ENCODE measurements around the gene COL5A1.

COL5A1 gene

GRCh38 chr9:134812343-134812673 is 170.7 kb downstream of the COL5A1 start:
- no peak overlapping the region for H2AFZ ChIP-seq (ENCODE audit: low read length)
- no peak overlapping the region for H3K27ac ChIP-seq (ENCODE audit: low read depth, low read length, poor library complexity, severe bottlenecking)
- H3K9me2 ChIP-seq (ENCODE audit: low read depth, low read length): no peaks in the 10 kb centered on the region
- no peaks in the 10 kb centered on the region for H3K79me2 ChIP-seq (ENCODE audit: insufficient read depth, low read length)
- no peaks in the 10 kb centered on the region for H3F3A ChIP-seq (ENCODE audit: insufficient read depth, low read length)
- no peaks in the 10 kb centered on the region for H4K20me1 ChIP-seq (ENCODE audit: insufficient read depth, low read length)
- no peaks in the 10 kb centered on the region for H3K36me3 ChIP-seq (ENCODE audit: insufficient read depth, low read length)
- H3K27me3 ChIP-seq (ENCODE audit: insufficient read depth, low read length): peaks cover 3% of the 10 kb centered on the region; the same call in 1 of the 2 replicates
- no peak overlapping the region for H3K4me2 ChIP-seq (ENCODE audit: low read length)
- no peak overlapping the region for H3K4me3 ChIP-seq (ENCODE audit: low read depth, low read length, poor library complexity, severe bottlenecking)
- H3K4me1 ChIP-seq (ENCODE audit: insufficient read depth, low read length, severe bottlenecking): no peaks in the 10 kb centered on the region
- no peak overlapping the region for H3K9ac ChIP-seq (ENCODE audit: low read length)
- TF ChIP-seq EZH2 (IDR thresholded peaks at IDR 0.05; ENCODE audit: borderline replicate concordance, low read length) (no peak), CTCF (IDR thresholded peaks at IDR 0.05; ENCODE audit: low read length) (no peak)
- no peaks in the 10 kb centered on the region for H3K9me3 ChIP-seq (ENCODE audit: low read length)

DNA sequence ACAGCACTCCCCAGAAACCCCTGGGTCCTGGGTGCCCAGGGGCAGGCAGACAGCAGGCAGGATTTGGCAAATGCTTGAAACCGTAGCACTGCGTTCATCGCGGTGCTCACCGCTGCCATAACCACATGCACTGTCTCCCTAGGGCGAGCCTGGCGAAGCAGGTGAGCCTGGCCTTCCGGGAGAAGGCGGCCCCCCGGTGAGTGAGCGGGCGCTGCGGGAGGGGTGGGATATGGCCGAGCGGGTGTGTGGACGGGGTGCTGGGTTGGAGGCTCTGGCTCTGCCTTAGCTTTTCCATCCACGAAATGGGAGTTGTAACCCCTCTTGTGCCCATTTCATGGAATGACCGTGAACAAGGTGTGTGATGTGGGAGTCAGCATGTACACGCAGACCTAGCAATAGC is 172.2 kb downstream of the COL5A1 start:
- H3K27me3 ChIP-seq (ENCODE audit: insufficient read depth, low read length): peaks cover 7% of the 10 kb centered on the region; the same call in 1 of the 2 replicates
- H3K9me3 ChIP-seq (ENCODE audit: low read length): no peaks in the 10 kb centered on the region
- no peak overlapping the region for H2AFZ ChIP-seq (ENCODE audit: low read length)
- H3K4me1 ChIP-seq (ENCODE audit: insufficient read depth, low read length, severe bottlenecking): no peaks in the 10 kb centered on the region
- no peaks in the 10 kb centered on the region for H3K9me2 ChIP-seq (ENCODE audit: low read depth, low read length)
- no peak overlapping the region for H3K4me3 ChIP-seq (ENCODE audit: low read depth, low read length, poor library complexity, severe bottlenecking)
- H3K9ac ChIP-seq (ENCODE audit: low read length): no peak overlapping the region
- no peak overlapping the region for H3K27ac ChIP-seq (ENCODE audit: low read depth, low read length, poor library complexity, severe bottlenecking)
- H3K79me2 ChIP-seq (ENCODE audit: insufficient read depth, low read length): no peaks in the 10 kb centered on the region
- H4K20me1 ChIP-seq (ENCODE audit: insufficient read depth, low read length): no peaks in the 10 kb centered on the region
- no peak for TF ChIP-seq EZH2 (IDR thresholded peaks at IDR 0.05; ENCODE audit: borderline replicate concordance, low read length)
- TF ChIP-seq CTCF (IDR thresholded peaks at IDR 0.05; ENCODE audit: low read length): no peak
- no peaks in the 10 kb centered on the region for H3K36me3 ChIP-seq (ENCODE audit: insufficient read depth, low read length)
- no peak overlapping the region for H3K4me2 ChIP-seq (ENCODE audit: low read length)
- H3F3A ChIP-seq (ENCODE audit: insufficient read depth, low read length): no peaks in the 10 kb centered on the region

- Histone ChIP-seq H3K9ac (ENCODE audit: low read length) (no peak overlapping the region), H3F3A (ENCODE audit: insufficient read depth, low read length) (no peaks in the 10 kb centered on the region), H3K79me2 (ENCODE audit: insufficient read depth, low read length) (no peaks in the 10 kb centered on the region), H3K4me1 (ENCODE audit: insufficient read depth, low read length, severe bottlenecking) (no peaks in the 10 kb centered on the region), H2AFZ (ENCODE audit: low read length) (no peak overlapping the region), H3K9me3 (ENCODE audit: low read length) (no peaks in the 10 kb centered on the region), H3K27me3 (ENCODE audit: insufficient read depth, low read length) (peaks cover 7% of the 10 kb centered on the region; the same call in 1 of the 2 replicates), H3K9me2 (ENCODE audit: low read depth, low read length) (no peaks in the 10 kb centered on the region), H3K27ac (ENCODE audit: low read depth, low read length, poor library complexity, severe bottlenecking) (no peak overlapping the region), H4K20me1 (ENCODE audit: insufficient read depth, low read length) (no peaks in the 10 kb centered on the region), H3K4me2 (ENCODE audit: low read length) (no peak overlapping the region), H3K36me3 (ENCODE audit: insufficient read depth, low read length) (no peaks in the 10 kb centered on the region), H3K4me3 (ENCODE audit: low read depth, low read length, poor library complexity, severe bottlenecking) (no peak overlapping the region)
- no peak for TF ChIP-seq EZH2 (IDR thresholded peaks at IDR 0.05; ENCODE audit: borderline replicate concordance, low read length)
- TF ChIP-seq CTCF (IDR thresholded peaks at IDR 0.05; ENCODE audit: low read length): no peak
Measured at GRCh38 chr9:134814598-134815215, 173.1 kb downstream of the COL5A1 start.

All from OCI-LY1 (cell line).